Neural crest cell (in vitro differentiated cells): ENCODE results near the gene GNAO1. TPM values are rescaled to one million over a fixed set of nuclear protein-coding genes. Genes with fewer than 3 reads are reported as not detected.

Experiments used
- DNase-seq: peaks from one replicate; pipeline ENCODE4 v3.0.0; 2021; ENCODE audit warnings: low read depth, mixed read lengths, low spot score
- H3K27ac Mint-ChIP-seq: one replicate; pipeline ENCODE4 v1.8.0; 2021; ENCODE audit warnings: mild to moderate bottlenecking, mixed read lengths; ENCODE audit not compliant: unreplicated experiment
- H3K27me3 Mint-ChIP-seq: 2 replicates; pipeline ENCODE4 v1.8.0; 2021; ENCODE audit warnings: low read depth, mild to moderate bottlenecking, mixed read lengths
- H3K36me3 Mint-ChIP-seq: 2 replicates; pipeline ENCODE4 v1.8.0; 2021; ENCODE audit warnings: low read depth, mild to moderate bottlenecking, mixed read lengths
- H3K4me1 Mint-ChIP-seq: 2 replicates; pipeline ENCODE4 v1.8.0; 2021; ENCODE audit warnings: mixed read lengths
- H3K4me3 Mint-ChIP-seq: one replicate; pipeline ENCODE4 v1.8.0; 2021; ENCODE audit warnings: mild to moderate bottlenecking, mixed read lengths
- H3K9me3 Mint-ChIP-seq: 2 replicates; pipeline ENCODE4 v1.8.0; 2021; ENCODE audit warnings: mixed read lengths
- CTCF ChIP-seq: fragments of 200-600 bp; sonication (generic); conservative IDR thresholded peaks from 2 replicates; pipeline ENCODE4 v1.5.0; 2021; ENCODE audit warnings: antibody characterized with exemption, mild to moderate bottlenecking
- microRNA-seq: library from miRNA; unstranded; fragments of <30 nt; microRNA quantifications from one replicate; pipeline ENCODE4, GENCODE V29; 2020
- total RNA-seq: library from RNA; stranded (reverse); gene quantifications from 2 replicates; pipeline ENCODE4 v1.2.1, GENCODE V29; 2021

The GNAO1 gene
- total RNA-seq, 1 donor from 2014 or later = 22.2 TPM

DNA sequence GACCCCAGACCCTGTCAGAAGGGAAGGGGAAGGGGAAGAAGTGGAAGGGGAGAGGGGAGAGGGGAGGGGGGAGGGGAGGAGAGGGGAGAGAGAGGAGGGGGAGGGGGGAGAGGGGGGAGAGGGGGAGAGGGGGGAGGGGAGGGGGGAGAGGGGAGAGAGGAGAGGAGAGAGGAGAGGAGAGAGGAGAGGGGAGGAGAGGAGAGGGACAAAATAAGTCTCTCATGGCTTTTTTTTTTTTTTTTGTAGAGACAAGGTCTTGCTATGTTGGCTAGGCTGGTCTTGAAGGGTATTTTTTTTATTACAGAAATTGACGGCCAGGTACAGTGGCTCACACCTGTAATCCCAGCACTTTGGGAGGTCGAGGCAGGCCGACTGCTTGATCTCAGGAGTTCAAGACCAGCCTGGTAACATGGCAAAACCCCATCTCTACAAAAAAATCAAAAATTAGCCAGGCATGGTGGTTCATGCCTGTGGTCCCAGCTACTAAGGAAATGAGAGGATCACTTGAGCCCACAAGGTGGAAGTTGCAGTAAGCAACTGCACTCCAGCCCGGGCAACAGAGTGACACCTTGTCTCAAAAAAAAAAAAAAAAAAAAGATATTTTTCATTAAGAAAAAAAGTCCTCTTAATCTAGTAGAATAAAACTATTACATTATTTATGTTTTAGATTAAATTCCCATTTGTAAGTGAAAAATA is 214.8 kb downstream of the GNAO1 start:
- Mint-ChIP-seq H3K27me3 (no peaks in the 10 kb centered on the region), H3K36me3 (peaks cover 12% of the 10 kb centered on the region), H3K27ac (no peak overlapping the region), H3K4me3 (no peak overlapping the region), H3K9me3 (no peaks in the 10 kb centered on the region), H3K4me1 (peaks cover 4% of the 10 kb centered on the region)
- DNase-seq = no peak
- no peak for TF ChIP-seq CTCF

Small RNA genes lying within 50 kb of the gene (microRNA-seq; reads per million reads assigned to microRNA genes)
- not detected for gene MIR3935

Other genes with a start within 250 kb of the GNAO1 start
- 64.7 and 66.4 TPM in 2 replicates for gene AMFR, start 234.1 kb downstream of the GNAO1 start, total RNA-seq